Prostate gland (tissue), 2 donors: ENCODE measurements around the gene TKTL2.

Experiments
- CTCF ChIP-seq, 4 experiments: fragments of 200-600 bp in 2 of 4; fragments of 450-650 bp in 2 of 4; sonication (generic) in 2 of 4; IDR thresholded peaks; 1 replicate in 3 of 4; 2 replicates in 1 of 4; pipeline ENCODE4 v1.5.1; 2016 to 2019; ENCODE audit warnings: antibody characterized with exemption in 4 of 4, mild to moderate bottlenecking in 2 of 4, moderate library complexity in 2 of 4
- POLR2A ChIP-seq: fragments of 450-650 bp; IDR thresholded peaks from one replicate; pipeline ENCODE4 v1.6.1; 2016; ENCODE audit warnings: antibody characterized with exemption, mild to moderate bottlenecking
- POLR2AphosphoS5 ChIP-seq: sonication (generic); formaldehyde crosslinking; IDR thresholded peaks from one replicate; pipeline ENCODE4 v1.6.1; 2017; ENCODE audit warnings: antibody characterized with exemption

- TF ChIP-seq POLR2A (no peak), CTCF (IDR thresholded peaks at IDR 0.05) (no peak), POLR2AphosphoS5 (no peak)
Observed at GRCh38 chr4:163493643-163494359, 20.2 kb upstream of the TKTL2 start.
